ENCODE data around the gene C17orf100.

C17orf100 gene

GRCh38 chr17:6669479-6670212, 18.1 kb downstream of the C17orf100 start:
- no peaks in the 10 kb centered on the region for H3K36me3 ChIP-seq (ENCODE audit: control insufficient read depth in 2 of 2, insufficient read depth in 2 of 2, low read length in 2 of 2)
- no peak overlapping the region for H3K27ac ChIP-seq (ENCODE audit: low read length)
- no peaks in the 10 kb centered on the region for H3K9me3 ChIP-seq (ENCODE audit: control insufficient read depth in 2 of 2, low read length in 2 of 2)
- H3K4me3 ChIP-seq (ENCODE audit: low read length in 2 of 2), result no peak overlapping the region
- H3K27me3 ChIP-seq (ENCODE audit: control insufficient read depth in 1 of 2, insufficient read depth in 2 of 2, low read length in 2 of 2), result peaks cover 2 to 11% of the 10 kb centered on the region in 2 donors
- no peak overlapping the region for H3K9ac ChIP-seq (ENCODE audit: low read length in 2 of 2)
- no peaks in the 10 kb centered on the region for H3K4me1 ChIP-seq (ENCODE audit: control insufficient read depth, insufficient read depth, low read length)

- Histone ChIP-seq H3K4me3 (ENCODE audit: low read length in 2 of 2) (no peak overlapping the region), H3K27me3 (ENCODE audit: control insufficient read depth in 1 of 2, insufficient read depth in 2 of 2, low read length in 2 of 2) (peaks cover 2 to 14% of the 10 kb centered on the region in 2 donors), H3K36me3 (ENCODE audit: control insufficient read depth in 2 of 2, insufficient read depth in 2 of 2, low read length in 2 of 2) (no peaks in the 10 kb centered on the region), H3K9me3 (ENCODE audit: control insufficient read depth in 2 of 2, low read length in 2 of 2) (no peaks in the 10 kb centered on the region), H3K4me1 (ENCODE audit: control insufficient read depth, insufficient read depth, low read length) (no peaks in the 10 kb centered on the region), H3K27ac (ENCODE audit: low read length) (no peak overlapping the region), H3K9ac (ENCODE audit: low read length in 2 of 2) (no peak overlapping the region)
Measured at GRCh38 chr17:6670571-6670970, 19.0 kb downstream of the C17orf100 start.

GRCh38 chr17:6670999-6671398, 19.4 kb downstream of the C17orf100 start:
- Histone ChIP-seq H3K9me3 (ENCODE audit: control insufficient read depth in 2 of 2, low read length in 2 of 2) (no peaks in the 10 kb centered on the region), H3K36me3 (ENCODE audit: control insufficient read depth in 2 of 2, insufficient read depth in 2 of 2, low read length in 2 of 2) (no peaks in the 10 kb centered on the region), H3K4me1 (ENCODE audit: control insufficient read depth, insufficient read depth, low read length) (no peaks in the 10 kb centered on the region), H3K9ac (ENCODE audit: low read length in 2 of 2) (no peak overlapping the region), H3K4me3 (ENCODE audit: low read length in 2 of 2) (no peak overlapping the region), H3K27me3 (ENCODE audit: control insufficient read depth in 1 of 2, insufficient read depth in 2 of 2, low read length in 2 of 2) (peaks cover 2 to 15% of the 10 kb centered on the region in 2 donors), H3K27ac (ENCODE audit: low read length) (no peak overlapping the region)

- no peaks in the 10 kb centered on the region for H3K4me1 ChIP-seq (ENCODE audit: control insufficient read depth, insufficient read depth, low read length)
- peaks cover 2 to 15% of the 10 kb centered on the region in 2 donors for H3K27me3 ChIP-seq (ENCODE audit: control insufficient read depth in 1 of 2, insufficient read depth in 2 of 2, low read length in 2 of 2)
- H3K9ac ChIP-seq (ENCODE audit: low read length in 2 of 2), result no peak overlapping the region
- H3K27ac ChIP-seq (ENCODE audit: low read length), result no peak overlapping the region
- no peak overlapping the region for H3K4me3 ChIP-seq (ENCODE audit: low read length in 2 of 2)
- H3K36me3 ChIP-seq (ENCODE audit: control insufficient read depth in 2 of 2, insufficient read depth in 2 of 2, low read length in 2 of 2), result no peaks in the 10 kb centered on the region
- no peaks in the 10 kb centered on the region for H3K9me3 ChIP-seq (ENCODE audit: control insufficient read depth in 2 of 2, low read length in 2 of 2)
Measured at GRCh38 chr17:6671431-6671830, 19.9 kb downstream of the C17orf100 start.

GRCh38 chr17:6674586-6674985, 23.0 kb downstream of the C17orf100 start:
- Histone ChIP-seq H3K27me3 (ENCODE audit: control insufficient read depth in 1 of 2, insufficient read depth in 2 of 2, low read length in 2 of 2) (peaks cover 17 to 18% of the 10 kb centered on the region in 2 donors), H3K4me1 (ENCODE audit: control insufficient read depth, insufficient read depth, low read length) (no peaks in the 10 kb centered on the region), H3K27ac (ENCODE audit: low read length) (no peak overlapping the region), H3K36me3 (ENCODE audit: control insufficient read depth in 2 of 2, insufficient read depth in 2 of 2, low read length in 2 of 2) (no peaks in the 10 kb centered on the region), H3K9ac (ENCODE audit: low read length in 2 of 2) (no peak overlapping the region), H3K9me3 (ENCODE audit: control insufficient read depth in 2 of 2, low read length in 2 of 2) (no peaks in the 10 kb centered on the region), H3K4me3 (ENCODE audit: low read length in 2 of 2) (no peak overlapping the region)

- Histone ChIP-seq H3K9me3 (ENCODE audit: control insufficient read depth in 2 of 2, low read length in 2 of 2) (no peaks in the 10 kb centered on the region), H3K36me3 (ENCODE audit: control insufficient read depth in 2 of 2, insufficient read depth in 2 of 2, low read length in 2 of 2) (no peaks in the 10 kb centered on the region), H3K27me3 (ENCODE audit: control insufficient read depth in 1 of 2, insufficient read depth in 2 of 2, low read length in 2 of 2) (peaks cover 17 to 18% of the 10 kb centered on the region in 2 donors), H3K4me3 (ENCODE audit: low read length in 2 of 2) (no peak overlapping the region), H3K4me1 (ENCODE audit: control insufficient read depth, insufficient read depth, low read length) (no peaks in the 10 kb centered on the region), H3K27ac (ENCODE audit: low read length) (no peak overlapping the region), H3K9ac (ENCODE audit: low read length in 2 of 2) (no peak overlapping the region)
Measured at GRCh38 chr17:6675201-6675825, 23.8 kb downstream of the C17orf100 start.

GRCh38 chr17:6676802-6677157, 25.2 kb downstream of the C17orf100 start:
- Histone ChIP-seq H3K4me1 (ENCODE audit: control insufficient read depth, insufficient read depth, low read length) (no peaks in the 10 kb centered on the region), H3K9ac (ENCODE audit: low read length in 2 of 2) (no peak overlapping the region), H3K36me3 (ENCODE audit: control insufficient read depth in 2 of 2, insufficient read depth in 2 of 2, low read length in 2 of 2) (no peaks in the 10 kb centered on the region), H3K4me3 (ENCODE audit: low read length in 2 of 2) (no peak overlapping the region), H3K9me3 (ENCODE audit: control insufficient read depth in 2 of 2, low read length in 2 of 2) (no peaks in the 10 kb centered on the region), H3K27me3 (ENCODE audit: control insufficient read depth in 1 of 2, insufficient read depth in 2 of 2, low read length in 2 of 2) (peaks cover 15 to 18% of the 10 kb centered on the region in 2 donors), H3K27ac (ENCODE audit: low read length) (no peak overlapping the region)

- H3K27me3 ChIP-seq (ENCODE audit: control insufficient read depth in 1 of 2, insufficient read depth in 2 of 2, low read length in 2 of 2), result peaks cover 15 to 18% of the 10 kb centered on the region in 2 donors
- no peaks in the 10 kb centered on the region for H3K4me1 ChIP-seq (ENCODE audit: control insufficient read depth, insufficient read depth, low read length)
- H3K4me3 ChIP-seq (ENCODE audit: low read length in 2 of 2), result no peak overlapping the region
- no peak overlapping the region for H3K27ac ChIP-seq (ENCODE audit: low read length)
- H3K9me3 ChIP-seq (ENCODE audit: control insufficient read depth in 2 of 2, low read length in 2 of 2), result no peaks in the 10 kb centered on the region
- no peaks in the 10 kb centered on the region for H3K36me3 ChIP-seq (ENCODE audit: control insufficient read depth in 2 of 2, insufficient read depth in 2 of 2, low read length in 2 of 2)
- no peak overlapping the region for H3K9ac ChIP-seq (ENCODE audit: low read length in 2 of 2)
Measured at GRCh38 chr17:6677158-6677831, 25.7 kb downstream of the C17orf100 start.

- Histone ChIP-seq H3K27ac (ENCODE audit: low read length) (no peak overlapping the region), H3K27me3 (ENCODE audit: control insufficient read depth in 1 of 2, insufficient read depth in 2 of 2, low read length in 2 of 2) (peaks cover 15 to 18% of the 10 kb centered on the region in 2 donors), H3K9ac (ENCODE audit: low read length in 2 of 2) (no peak overlapping the region), H3K4me3 (ENCODE audit: low read length in 2 of 2) (no peak overlapping the region), H3K9me3 (ENCODE audit: control insufficient read depth in 2 of 2, low read length in 2 of 2) (no peaks in the 10 kb centered on the region), H3K4me1 (ENCODE audit: control insufficient read depth, insufficient read depth, low read length) (no peaks in the 10 kb centered on the region), H3K36me3 (ENCODE audit: control insufficient read depth in 2 of 2, insufficient read depth in 2 of 2, low read length in 2 of 2) (no peaks in the 10 kb centered on the region)
Measured at GRCh38 chr17:6677946-6678345, 26.4 kb downstream of the C17orf100 start.

GRCh38 chr17:6679241-6679640, 27.7 kb downstream of the C17orf100 start:
- H3K9me3 ChIP-seq (ENCODE audit: control insufficient read depth in 2 of 2, low read length in 2 of 2), result no peaks in the 10 kb centered on the region
- no peaks in the 10 kb centered on the region for H3K4me1 ChIP-seq (ENCODE audit: control insufficient read depth, insufficient read depth, low read length)
- H3K27ac ChIP-seq (ENCODE audit: low read length), result no peak overlapping the region
- peaks cover 18 to 20% of the 10 kb centered on the region in 2 donors for H3K27me3 ChIP-seq (ENCODE audit: control insufficient read depth in 1 of 2, insufficient read depth in 2 of 2, low read length in 2 of 2)
- H3K36me3 ChIP-seq (ENCODE audit: control insufficient read depth in 2 of 2, insufficient read depth in 2 of 2, low read length in 2 of 2), result no peaks in the 10 kb centered on the region
- H3K4me3 ChIP-seq (ENCODE audit: low read length in 2 of 2), result no peak overlapping the region
- H3K9ac ChIP-seq (ENCODE audit: low read length in 2 of 2), result no peak overlapping the region

GRCh38 chr17:6681176-6681575, 29.6 kb downstream of the C17orf100 start:
- Histone ChIP-seq H3K4me3 (ENCODE audit: low read length in 2 of 2) (no peak overlapping the region), H3K27me3 (ENCODE audit: control insufficient read depth in 1 of 2, insufficient read depth in 2 of 2, low read length in 2 of 2) (peaks cover 19 to 20% of the 10 kb centered on the region in 2 donors), H3K36me3 (ENCODE audit: control insufficient read depth in 2 of 2, insufficient read depth in 2 of 2, low read length in 2 of 2) (no peaks in the 10 kb centered on the region), H3K4me1 (ENCODE audit: control insufficient read depth, insufficient read depth, low read length) (no peaks in the 10 kb centered on the region), H3K27ac (ENCODE audit: low read length) (no peak overlapping the region), H3K9me3 (ENCODE audit: control insufficient read depth in 2 of 2, low read length in 2 of 2) (no peaks in the 10 kb centered on the region), H3K9ac (ENCODE audit: low read length in 2 of 2) (no peak overlapping the region)
